ENCODE data around the gene ARHGAP11A. TPM values are rescaled to one million over a fixed set of nuclear protein-coding genes. Genes with fewer than 3 reads are reported as not detected.

Gene ARHGAP11A
- total and polyA plus RNA-seq, 2 of the 8 experiments (the other 6 are each of a cell fraction or from before 2014, with no cell fraction given), result 8.1 to 112 TPM

GRCh38 chr15:32656496-32656895 is 41.2 kb downstream of the ARHGAP11A start:
- no peak overlapping the region for H3K9ac ChIP-seq (replicated peaks in 1 of 4; ENCODE audit: extremely low read depth in 1 of 4, low read depth in 3 of 4, low read length in 3 of 4)
- H3K9me3 ChIP-seq (ENCODE audit: insufficient read depth in 2 of 2, low read depth in 1 of 2, low read length in 1 of 2), result no peaks in the 10 kb centered on the region
- no peak overlapping the region for H2AK5ac ChIP-seq (ENCODE audit: low read depth, low read length)
- FAIRE-seq (no peak), DNase-seq (ENCODE audit: low read depth in 1 of 2, low spot score in 2 of 2) (no peak)
- H2BK20ac ChIP-seq (ENCODE audit: low read length), result no peak overlapping the region
- H3K23me2 ChIP-seq (ENCODE audit: low read depth, low read length), result no peaks in the 10 kb centered on the region
- H3K4me1 ChIP-seq (replicated peaks in 1 of 4; ENCODE audit: control insufficient read depth in 3 of 4, insufficient read depth in 4 of 4, low read length in 3 of 4), result peaks cover 0 to 12% (median 2%) of the 10 kb centered on the region in 4 experiments; a peak in 5 of 7 replicates
- no peaks in the 10 kb centered on the region for H3K79me2 ChIP-seq (ENCODE audit: control insufficient read depth in 1 of 2, insufficient read depth in 2 of 2, low read length in 2 of 2)
- TF ChIP-seq KDM1A (IDR thresholded peaks at IDR 0.05; ENCODE audit: borderline replicate concordance, low read length), result no peak
- no peak for TF ChIP-seq SIN3A (conservative IDR thresholded peaks at IDR 0.05 in 1 of 2, IDR thresholded peaks at IDR 0.05 in 1 of 2; ENCODE audit: low read depth in 1 of 2, low read length in 2 of 2)
- no peak for TF ChIP-seq CHD1 (IDR thresholded peaks at IDR 0.05; ENCODE audit: low read depth, low read length)
- TF ChIP-seq ATF3 (IDR thresholded peaks at IDR 0.05; ENCODE audit: insufficient read depth, low read depth, low read length), result no peak
- TF ChIP-seq POLR2A (IDR thresholded peaks at IDR 0.05; ENCODE audit: control extremely low read depth in 1 of 2, low read depth in 2 of 2, low read length in 2 of 2), result no peak
- no peak overlapping the region for H3K56ac ChIP-seq (replicated peaks; ENCODE audit: insufficient read length, low read depth, low read length)
- peaks cover 0 to 4% of the 10 kb centered on the region in 2 experiments for H4K20me1 ChIP-seq (replicated peaks in 1 of 2; ENCODE audit: control insufficient read depth in 1 of 2, insufficient read depth in 2 of 2, low read length in 2 of 2)
- H2BK15ac ChIP-seq (ENCODE audit: low read length), result no peak overlapping the region
- no peak overlapping the region for H4K5ac ChIP-seq (ENCODE audit: insufficient read length, low read depth, low read length)
- CTCF ChIA-PET (ENCODE audit: partially characterized antibody), result interaction anchor here (1.1 to 3.8 kb wide), 4 partner anchors 9 to 337 kb away, joined by 3 to 17 read pairs (median 8); no protein-coding TSS in a partner anchor
- H4K91ac ChIP-seq (replicated peaks; ENCODE audit: insufficient read length, low read length), result no peak overlapping the region
- no peak overlapping the region for H2BK120ac ChIP-seq (replicated peaks; ENCODE audit: low read depth, low read length)
- H3K79me1 ChIP-seq (ENCODE audit: low read depth, low read length), result no peaks in the 10 kb centered on the region
- WGBS, 2 experiments (ENCODE audit: extremely low coverage in 1 of 2, insufficient coverage in 1 of 2, insufficient read length in 1 of 2, insufficient replicate concordance in 2 of 2, low coverage in 1 of 2, low lambda C conversion rate in 2 of 2, missing lambda C conversion rate in 1 of 2), result 92% methylated on average over 9 of the region's 9 CpGs; no CpG with 5 or more reads in 1 of the 2 experiments
- no peak overlapping the region for H3K18ac ChIP-seq (ENCODE audit: extremely low read depth, low read length)
- no peak overlapping the region for H3K4me2 ChIP-seq (ENCODE audit: insufficient read depth in 1 of 2, low read depth in 2 of 2, low read length in 2 of 2)
- H3K14ac ChIP-seq (ENCODE audit: insufficient read length), result no peak overlapping the region
- H2AFZ ChIP-seq (ENCODE audit: low read length), result no peak overlapping the region
- H4K8ac ChIP-seq (ENCODE audit: extremely low read depth, insufficient read depth, low read length), result no peak overlapping the region
- POLR2A ChIA-PET (ENCODE audit: partially characterized antibody), result no interaction called here
- H3K27me3 ChIP-seq (replicated peaks in 1 of 4; ENCODE audit: control insufficient read depth in 3 of 4, extremely low read depth in 1 of 4, insufficient read depth in 3 of 4, low read length in 3 of 4), result no peaks in the 10 kb centered on the region; a peak in 1 of 7 replicates
- no peaks in the 10 kb centered on the region for H3K36me3 ChIP-seq (ENCODE audit: control insufficient read depth in 2 of 4, insufficient read depth in 4 of 4, low read length in 3 of 4)
- H3K4ac ChIP-seq (replicated peaks; ENCODE audit: insufficient read length, low read depth, low read length), result no peak overlapping the region
- no peak overlapping the region for H2BK5ac ChIP-seq (ENCODE audit: low read depth, low read length)
- H3K4me3 ChIP-seq (ENCODE audit: extremely low read depth in 1 of 4, insufficient read depth in 2 of 4, low read depth in 3 of 4, low read length in 4 of 4), result no peak overlapping the region
- H2BK12ac ChIP-seq (ENCODE audit: low read depth, low read length), result no peak overlapping the region
- H3K27ac ChIP-seq (ENCODE audit: low read depth, low read length), result no peak overlapping the region
- no peak overlapping the region for H3K23ac ChIP-seq (ENCODE audit: insufficient read length)
